Erythroblast (primary cell): ENCODE results near the gene APOF.

ENCODE experiments used
- GATA1 ChIP-seq: IDR thresholded peaks from 2 replicates; pipeline ENCODE4 v1.6.1; 2011; ENCODE audit warnings: low read depth, mild to moderate bottlenecking, control low read depth, low read length, moderate library complexity
- POLR2A ChIP-seq: IDR thresholded peaks from 2 replicates; pipeline ENCODE4 v1.6.1; 2011; ENCODE audit warnings: mild to moderate bottlenecking, low read length

GRCh38 chr12:56346675-56347074, 16.0 kb downstream of the APOF start:
- TF ChIP-seq POLR2A (no peak), GATA1 (no peak)
